B cell (primary cell): ENCODE data around the gene NTHL1. TPM values are rescaled to one million over a fixed set of nuclear protein-coding genes. Genes with fewer than 3 reads are reported as not detected.

Source experiments
- ATAC-seq: fragments of 200-7000 bp; cut with Tn5 transposase; one replicate; pipeline ENCODE4 v1.10.0; 2021; ENCODE audit warnings: low read depth, mild to moderate bottlenecking, moderate number of reproducible peaks, moderate library complexity
- CTCF ChIA-PET: fragments of 350-600 bp; sonication (Branson Sonifier 250); formaldehyde crosslinking; loops from one replicate; lab custom pipeline; 2021; ENCODE audit warnings: antibody characterized with exemption, inconsistent platforms; lab: Charles Lee
- POLR2A ChIA-PET: fragments of 350-600 bp; sonication (Branson Sonifier 250); formaldehyde crosslinking; loops from one replicate; lab custom pipeline; 2021; ENCODE audit warnings: antibody characterized with exemption; lab: Charles Lee
- DNase-seq: peaks from one replicate; pipeline ENCODE4 v3.0.0; 2013
- H2AFZ ChIP-seq: 2 replicates; pipeline ENCODE4 v1.6.1; 2012; ENCODE audit warnings: mild to moderate bottlenecking, low read depth, low read length; ENCODE audit not compliant: insufficient read depth, poor library complexity, severe bottlenecking
- H3K27ac ChIP-seq, 2 donors: 1 replicate in 1 of 2; 2 replicates in 1 of 2; pipeline ENCODE4 v1.5.1; 2012 to 2013; ENCODE audit warnings: low read length in 2 of 2, mild to moderate bottlenecking in 2 of 2, moderate library complexity in 1 of 2
- H3K27me3 ChIP-seq, 4 experiments: fragments of 200-600 bp in 1 of 4; sonication (generic) in 1 of 4; replicated peaks in 1 of 4; 1 replicate in 2 of 4; 2 replicates in 2 of 4; pipeline versions ENCODE4 v1.6.1 to v1.7.0; 2013 to 2016; ENCODE audit warnings: low read length in 3 of 4, mild to moderate bottlenecking in 2 of 4, mixed read lengths in 1 of 4, moderate library complexity in 1 of 4; ENCODE audit not compliant: insufficient read depth in 4 of 4, control insufficient read depth in 3 of 4; ENCODE audit errors: control extremely low read depth in 1 of 4
- H3K36me3 ChIP-seq, 2 experiments: replicated peaks in 1 of 2; 1 replicate in 1 of 2; 2 replicates in 1 of 2; pipeline versions ENCODE4 v1.6.1 to v1.7.1; 2013; ENCODE audit warnings: low read length in 1 of 2; ENCODE audit not compliant: insufficient read depth in 2 of 2, control insufficient read depth in 1 of 2; ENCODE audit errors: control extremely low read depth in 1 of 2, extremely low read depth in 1 of 2
- H3K4me1 ChIP-seq, 2 donors: fragments of 200-600 bp in 1 of 2; sonication (generic) in 1 of 2; 1 replicate in 1 of 2; 2 replicates in 1 of 2; pipeline versions ENCODE4 v1.5.1 to v1.6.1; 2013 to 2017; ENCODE audit warnings: low read length in 2 of 2; ENCODE audit not compliant: control insufficient read depth in 2 of 2, insufficient read depth in 2 of 2
- H3K4me2 ChIP-seq: replicated peaks from 2 replicates; pipeline ENCODE3; 2012; ENCODE audit warnings: mild to moderate bottlenecking, low read depth, low read length; ENCODE audit not compliant: poor library complexity, severe bottlenecking
- H3K4me3 ChIP-seq, 5 experiments: fragments of 200-600 bp in 1 of 5; sonication (generic) in 1 of 5; 1 replicate in 3 of 5; 2 replicates in 2 of 5; pipeline versions ENCODE4 v1.5.1 to v1.7.0; 2011 to 2016; ENCODE audit warnings: low read length in 4 of 5, mild to moderate bottlenecking in 4 of 5, low read depth in 2 of 5, control low read depth in 1 of 5, moderate library complexity in 1 of 5; ENCODE audit not compliant: insufficient read depth in 1 of 5; ENCODE audit errors: control extremely low read depth in 1 of 5, extremely low read depth in 1 of 5
- H3K79me2 ChIP-seq: fragments of 200-600 bp; sonication (generic); one replicate; pipeline ENCODE4 v1.6.0; 2016; ENCODE audit warnings: low read length; ENCODE audit not compliant: control insufficient read depth, insufficient read depth
- H3K9ac ChIP-seq: fragments of 200-600 bp; sonication (generic); 2 replicates; pipeline ENCODE4 v1.6.1; 2017; ENCODE audit warnings: mild to moderate bottlenecking, low read length, moderate library complexity
- H3K9me3 ChIP-seq, 3 donors: one replicate each; pipeline versions ENCODE4 v1.6.1 to v1.7.1; 2013; ENCODE audit warnings: low read length in 2 of 3; ENCODE audit not compliant: control insufficient read depth in 2 of 3, insufficient read depth in 1 of 3; ENCODE audit errors: control extremely low read depth in 1 of 3
- H4K20me1 ChIP-seq: 2 replicates; pipeline ENCODE4 v1.6.0; 2012; ENCODE audit warnings: mild to moderate bottlenecking, low read length; ENCODE audit not compliant: insufficient read depth, control insufficient read depth, poor library complexity, severe bottlenecking
- H3K27ac Mint-ChIP-seq: one replicate; pipeline ENCODE4 v1.8.0; 2021; ENCODE audit warnings: mixed read lengths
- H3K27me3 Mint-ChIP-seq: one replicate; pipeline ENCODE4 v1.8.0; 2021; ENCODE audit warnings: mixed read lengths
- H3K4me1 Mint-ChIP-seq: one replicate; pipeline ENCODE4 v1.8.0; 2021; ENCODE audit warnings: mixed read lengths
- H3K4me3 Mint-ChIP-seq: one replicate; pipeline ENCODE4 v1.8.0; 2021; ENCODE audit warnings: mixed read lengths
- H3K9me3 Mint-ChIP-seq: one replicate; pipeline ENCODE4 v1.8.0; 2022; ENCODE audit warnings: mixed read lengths; ENCODE audit not compliant: insufficient read depth
- EZH2 ChIP-seq: IDR thresholded peaks from 2 replicates; pipeline ENCODE4 v1.6.1; 2012; ENCODE audit warnings: borderline replicate concordance, low read depth, mild to moderate bottlenecking, moderate library complexity, low read length; ENCODE audit not compliant: insufficient read depth, poor library complexity, severe bottlenecking
- WGBS: methylation state at CpG from one replicate; pipeline ENCODE4 v1.1.5; 2013; ENCODE audit warnings: missing lambda C conversion rate; ENCODE audit not compliant: insufficient coverage; 5-methylcytosine and 5-hydroxymethylcytosine counted together
- intact Hi-C: fragments of 100-400 bp; cut with micrococcal nuclease; formaldehyde crosslinking; loops from one replicate; pipeline ENCODE4 v1.10.0; 2022
- polyA plus RNA-seq: library from polyadenylated mRNA; depleted of rRNA; stranded (reverse); fragments of >200 nt; gene quantifications from 2 replicates; pipeline ENCODE4 v1.2.3, GENCODE V29; 2012
- total RNA-seq, 2 donors: library from RNA; stranded (reverse); fragments of 120-200 nt in 1 of 2; gene quantifications; 1 replicate in 1 of 2; 2 replicates in 1 of 2; pipeline versions ENCODE4 v1.2.3 to v1.2.4, GENCODE V29; 2013 to 2022
- TF ChIP-seq, protein P1 (sequence below): fragments of 200-600 bp; IDR thresholded peaks from one replicate; pipeline ENCODE4 v1.8.0; 2022; ENCODE audit warnings: antibody characterized with exemption, mild to moderate bottlenecking

Gene NTHL1
- total and polyA plus RNA-seq, 2 donors (not counting 1 experiment from before 2014, with no cell fraction given), result 17.5 to 27.6 TPM

DNA sequence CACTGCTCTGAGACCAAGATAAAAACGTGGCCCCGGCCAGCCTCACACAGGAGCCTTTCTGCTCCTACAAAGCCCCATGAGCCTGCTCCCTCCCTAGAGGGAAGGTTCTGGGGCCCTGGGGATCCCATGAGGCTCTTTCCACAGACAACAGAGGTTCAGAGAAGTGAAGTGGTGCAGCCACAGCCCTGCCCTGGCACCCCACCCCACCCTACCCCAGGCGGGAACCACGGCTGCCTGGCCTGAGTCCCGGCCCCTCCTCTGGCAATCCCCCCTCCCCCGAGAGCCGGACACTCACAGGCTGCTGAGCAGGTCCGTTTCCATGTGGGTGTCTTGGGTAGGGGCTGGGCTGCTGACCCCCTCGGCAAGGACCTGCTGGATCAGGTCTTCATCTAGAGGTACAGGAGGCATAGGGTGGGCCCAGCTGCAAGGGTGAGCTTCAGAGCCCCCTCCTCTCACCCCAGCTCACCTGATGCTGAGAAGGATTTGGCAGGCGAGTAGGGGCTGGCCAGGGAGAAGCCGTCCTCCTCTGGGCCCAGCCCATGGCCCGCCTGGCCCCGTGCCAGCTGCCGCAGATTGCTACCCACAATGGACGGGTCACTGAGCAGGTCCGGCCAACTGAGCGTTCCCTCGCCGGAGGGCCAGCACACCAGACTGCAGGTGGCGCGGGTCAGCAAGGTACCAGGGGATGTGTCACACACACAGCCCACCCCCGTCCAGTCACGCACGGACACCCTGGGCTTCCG, 49.4 kb upstream of the NTHL1 start:
- Histone ChIP-seq H3K27ac (no peak overlapping the region), H4K20me1 (no peaks in the 10 kb centered on the region), H3K4me3 (no peak overlapping the region), H2AFZ (no peak overlapping the region), H3K9me3 (no peaks in the 10 kb centered on the region), H3K27me3 (no peaks in the 10 kb centered on the region), H3K36me3 (peaks cover 0 to 9% of the 10 kb centered on the region in 2 experiments), H3K4me1 (no peaks in the 10 kb centered on the region), H3K79me2 (no peaks in the 10 kb centered on the region), H3K9ac (no peak overlapping the region), H3K4me2 (no peak overlapping the region)
- Mint-ChIP-seq H3K27me3 (no peaks in the 10 kb centered on the region), H3K9me3 (no peaks in the 10 kb centered on the region), H3K4me1 (no peaks in the 10 kb centered on the region), H3K27ac (no peak overlapping the region), H3K4me3 (no peak overlapping the region)
- TF ChIP-seq, protein P1, sequence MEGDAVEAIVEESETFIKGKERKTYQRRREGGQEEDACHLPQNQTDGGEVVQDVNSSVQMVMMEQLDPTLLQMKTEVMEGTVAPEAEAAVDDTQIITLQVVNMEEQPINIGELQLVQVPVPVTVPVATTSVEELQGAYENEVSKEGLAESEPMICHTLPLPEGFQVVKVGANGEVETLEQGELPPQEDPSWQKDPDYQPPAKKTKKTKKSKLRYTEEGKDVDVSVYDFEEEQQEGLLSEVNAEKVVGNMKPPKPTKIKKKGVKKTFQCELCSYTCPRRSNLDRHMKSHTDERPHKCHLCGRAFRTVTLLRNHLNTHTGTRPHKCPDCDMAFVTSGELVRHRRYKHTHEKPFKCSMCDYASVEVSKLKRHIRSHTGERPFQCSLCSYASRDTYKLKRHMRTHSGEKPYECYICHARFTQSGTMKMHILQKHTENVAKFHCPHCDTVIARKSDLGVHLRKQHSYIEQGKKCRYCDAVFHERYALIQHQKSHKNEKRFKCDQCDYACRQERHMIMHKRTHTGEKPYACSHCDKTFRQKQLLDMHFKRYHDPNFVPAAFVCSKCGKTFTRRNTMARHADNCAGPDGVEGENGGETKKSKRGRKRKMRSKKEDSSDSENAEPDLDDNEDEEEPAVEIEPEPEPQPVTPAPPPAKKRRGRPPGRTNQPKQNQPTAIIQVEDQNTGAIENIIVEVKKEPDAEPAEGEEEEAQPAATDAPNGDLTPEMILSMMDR, result no peak
- TF ChIP-seq EZH2, result no peak
- WGBS, result 93% methylated on average over 8 of the region's 25 CpGs
- ChIA-PET POLR2A (no interaction called here), CTCF (no interaction called here)
- DNase-seq, result no peak
- ATAC-seq, result no peak
- intact Hi-C loops, result no loop called here

DNA sequence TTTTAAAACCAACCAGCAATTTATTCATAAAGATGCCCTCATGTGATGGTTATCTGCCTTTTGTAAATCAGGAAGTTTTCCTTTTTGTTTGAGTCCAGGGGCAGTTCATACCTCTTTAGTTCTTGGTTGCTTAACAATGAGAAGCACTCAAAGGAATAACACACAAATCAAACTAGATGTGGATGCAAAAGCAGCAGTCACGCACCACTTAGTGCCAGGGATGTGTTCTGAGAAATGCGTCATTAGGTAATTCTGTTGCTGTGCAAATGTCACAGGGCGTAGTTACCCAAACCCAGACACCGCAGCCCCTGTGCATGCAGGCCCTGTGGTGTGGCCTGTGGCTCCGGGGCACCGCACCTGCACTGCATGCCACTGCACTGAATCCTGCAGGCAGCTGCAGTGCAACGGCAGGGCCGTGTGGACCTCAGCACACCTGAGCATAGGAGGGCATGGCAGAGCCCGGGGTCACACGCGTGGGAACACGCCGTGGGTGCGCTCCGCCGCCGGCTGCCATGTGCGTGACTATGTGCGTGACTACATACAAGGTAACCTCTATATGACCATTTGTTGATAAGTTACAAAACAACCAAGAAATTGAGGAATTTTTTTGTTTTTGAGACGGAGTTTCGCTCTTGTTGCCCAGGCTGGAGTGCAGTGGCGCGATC, 48.4 kb upstream of the NTHL1 start:
- no peak overlapping the region for H3K27ac Mint-ChIP-seq
- Histone ChIP-seq H3K4me2 (no peak overlapping the region), H4K20me1 (no peaks in the 10 kb centered on the region), H3K4me1 (no peaks in the 10 kb centered on the region), H3K79me2 (no peaks in the 10 kb centered on the region), H3K4me3 (no peak overlapping the region), H3K27me3 (no peaks in the 10 kb centered on the region), H3K27ac (no peak overlapping the region), H2AFZ (no peak overlapping the region), H3K9me3 (no peaks in the 10 kb centered on the region), H3K36me3 (peaks cover 0 to 9% of the 10 kb centered on the region in 2 experiments), H3K9ac (no peak overlapping the region)
- H3K4me3 Mint-ChIP-seq, result no peak overlapping the region
- no peaks in the 10 kb centered on the region for H3K27me3 Mint-ChIP-seq
- DNase-seq, result no peak
- TF ChIP-seq, protein P1, result no peak
- TF ChIP-seq EZH2, result no peak
- no peaks in the 10 kb centered on the region for H3K4me1 Mint-ChIP-seq
- intact Hi-C loops, result no loop called here
- H3K9me3 Mint-ChIP-seq, result no peaks in the 10 kb centered on the region
- ChIA-PET POLR2A (no interaction called here), CTCF (no interaction called here)
- WGBS, result 98% methylated on average over 11 of the region's 23 CpGs
- ATAC-seq, result no peak
